T-helper 2 cell (primary cell): Measurements from ENCODE around the gene BTNL8.
A peak's percentile ranks its signal among the peaks of the same experiment; 100 is the strongest.

Experiments
- DNase-seq, 5 experiments: peaks; one replicate each; pipeline versions ENCODE4 v3.0.0 to v3.0.0-alpha.2; 2012 to 2022

The BTNL8 gene

DNA sequence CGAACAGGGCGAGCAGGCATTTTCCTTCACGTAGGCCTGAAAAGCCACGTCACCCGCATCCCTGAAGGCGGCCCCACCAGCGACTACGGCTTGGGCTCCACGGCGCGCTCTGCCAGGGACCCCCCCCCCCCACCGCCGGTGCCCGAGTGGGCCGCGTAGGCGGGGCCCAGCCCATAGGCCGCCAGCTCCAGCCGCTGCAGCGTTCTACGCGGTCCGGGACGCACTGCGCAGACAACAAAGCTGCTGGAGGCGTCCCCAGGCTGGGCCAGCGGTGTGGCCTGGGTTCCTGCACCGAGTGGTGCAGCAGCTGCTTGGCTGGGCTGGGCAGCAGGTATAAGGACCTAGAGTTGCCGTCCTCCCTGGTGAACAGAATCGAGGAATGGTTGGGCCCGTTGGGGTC, 71.4 kb downstream of the BTNL8 start:
- no peak for DNase-seq

DNA sequence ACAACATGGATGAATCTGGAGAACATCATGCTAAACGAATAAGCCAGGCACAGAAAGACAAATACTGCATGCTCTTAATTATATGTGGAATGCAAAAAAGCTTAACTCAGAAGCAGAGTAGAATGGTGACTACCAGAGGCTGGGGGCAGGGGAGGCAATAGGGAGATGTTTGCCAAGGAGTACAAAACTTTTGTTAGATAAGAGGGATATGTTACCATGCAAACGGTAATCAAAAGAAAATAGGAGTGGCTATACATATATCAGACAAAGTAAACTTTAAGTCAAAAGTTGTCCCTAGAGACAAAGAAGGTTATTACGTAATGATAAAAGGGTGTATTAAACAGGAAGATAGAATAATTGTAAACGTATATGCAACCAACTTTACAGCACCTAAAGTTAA, 71.9 kb downstream of the BTNL8 start:
- DNase-seq: no peak

GRCh38 chr5:180974612-180975315, 75.8 kb downstream of the BTNL8 start:
- no peak for DNase-seq

- no peak for DNase-seq
Observed at GRCh38 chr5:180975338-180975737, 76.4 kb downstream of the BTNL8 start.

GRCh38 chr5:180976518-180976917, 77.6 kb downstream of the BTNL8 start:
- DNase-seq: peak in 1 of 5 experiments; percentile 18

GRCh38 chr5:180977852-180978251, 78.9 kb downstream of the BTNL8 start:
- no peak for DNase-seq

DNA sequence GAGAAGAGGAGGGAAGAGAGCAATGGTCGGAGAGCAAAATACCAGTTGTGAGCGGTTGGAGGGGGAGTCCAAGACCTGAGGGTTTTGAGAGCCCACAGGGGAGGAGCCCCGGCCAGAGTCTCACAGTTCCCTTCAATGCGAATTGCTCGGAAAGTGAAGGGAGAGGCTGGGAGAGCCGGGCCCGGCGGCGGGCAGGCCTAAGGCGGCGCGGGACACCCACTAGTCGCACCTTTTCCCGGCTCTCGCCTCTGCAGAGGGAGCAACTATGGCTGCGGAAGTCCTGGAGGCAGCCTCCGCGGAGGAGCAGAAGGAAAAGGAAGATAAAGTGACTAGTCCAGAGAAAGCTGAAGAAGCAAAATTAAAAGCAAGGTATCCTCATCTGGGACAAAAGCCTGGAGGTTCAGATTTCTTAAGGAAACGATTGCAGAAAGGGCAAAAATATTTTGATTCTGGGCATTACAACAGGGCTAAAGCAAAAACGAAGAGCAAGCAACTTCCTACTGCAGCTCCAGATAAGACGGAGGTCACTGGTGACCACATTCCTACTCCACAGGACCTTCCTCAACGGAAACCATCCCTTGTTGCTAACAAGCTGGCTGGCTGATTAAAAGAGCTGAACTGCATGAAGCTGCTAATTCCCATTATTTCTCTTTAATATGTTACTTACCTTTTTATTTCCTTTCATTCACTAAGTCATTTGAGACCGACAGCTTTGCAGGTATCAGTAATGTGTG, 83.2 kb downstream of the BTNL8 start:
- DNase-seq: no peak

GRCh38 chr5:180988016-180988415, 89.1 kb downstream of the BTNL8 start:
- no peak for DNase-seq

- DNase-seq: no peak
Observed at GRCh38 chr5:180988592-180988991, 89.6 kb downstream of the BTNL8 start, which contains the start of gene BTNL3. Gene BTNL3 (plus strand): TSS chr5:180988846. CDS start chr5:180989029, 183 bp downstream.

DNA sequence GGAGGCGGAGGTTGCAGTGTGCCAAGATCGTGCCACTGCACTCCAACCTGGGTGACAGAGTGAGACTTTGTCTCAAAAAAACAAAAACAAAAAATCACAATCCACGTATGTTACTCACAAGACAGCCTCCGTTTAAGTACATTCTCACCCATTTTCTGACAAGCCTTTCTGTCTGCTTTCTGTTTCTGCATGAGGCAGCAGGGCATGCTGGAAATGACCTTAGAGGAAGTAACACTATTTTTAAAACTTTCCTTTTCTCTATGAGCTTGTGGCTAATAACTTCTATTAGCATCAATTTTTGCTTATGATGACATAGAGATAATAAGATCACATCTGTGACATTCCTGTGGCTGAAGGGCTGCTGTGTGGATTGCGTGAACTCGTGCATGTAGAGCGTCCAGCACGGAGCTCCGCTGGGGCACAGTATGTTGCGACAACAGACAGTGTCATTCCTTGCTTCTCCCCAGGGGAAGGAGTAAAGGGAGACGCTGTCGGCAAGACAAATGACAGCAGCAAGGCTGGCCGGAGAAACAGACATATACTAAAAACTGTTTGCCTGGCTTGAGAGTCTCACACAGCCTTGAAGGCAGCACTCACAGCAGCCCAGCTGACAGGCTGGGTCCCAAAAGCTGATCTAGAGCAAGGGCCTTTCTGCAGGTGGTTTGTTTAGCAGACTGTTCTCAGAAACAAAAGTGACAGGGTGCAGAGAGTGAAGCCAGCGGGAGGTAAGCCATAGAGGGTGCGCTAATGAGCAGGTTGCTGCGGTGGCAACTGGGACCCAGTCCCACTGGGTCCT, 91.3 kb downstream of the BTNL8 start:
- DNase-seq: no peak

DNA sequence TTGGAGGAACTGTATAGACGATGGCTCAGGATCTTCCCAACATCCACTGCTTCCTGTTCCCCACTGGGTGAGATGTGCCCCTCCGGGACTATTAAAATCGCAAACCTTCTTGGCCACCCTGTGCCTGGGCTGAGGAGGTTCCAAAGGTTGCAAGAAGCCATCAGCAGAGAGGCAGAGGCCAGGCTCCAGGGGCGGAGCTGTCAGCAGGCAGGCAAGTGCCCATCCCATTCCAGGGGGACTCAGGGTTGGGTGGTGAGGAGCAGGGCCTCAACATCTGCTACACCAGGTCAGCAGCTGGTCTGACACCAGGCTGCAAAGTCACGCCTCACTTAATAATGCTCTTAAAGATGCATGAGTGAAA, 91.9 kb downstream of the BTNL8 start:
- DNase-seq: no peak
